HEK293T (cell line): Measurements from ENCODE around the gene DDC.

Experiments used
- ARNT ChIP-seq: fragments of 450-650 bp; IDR thresholded peaks from 2 replicates; pipeline ENCODE4 v1.6.1; 2017; ENCODE audit warnings: mild to moderate bottlenecking
- BHLHE40 ChIP-seq: fragments of 450-650 bp; IDR thresholded peaks from 2 replicates; pipeline ENCODE4 v1.6.1; 2016; ENCODE audit warnings: mild to moderate bottlenecking, moderate library complexity, borderline replicate concordance
- FOXA1 ChIP-seq: fragments of 450-650 bp; IDR thresholded peaks from 2 replicates; pipeline ENCODE4 v1.6.1; 2016; ENCODE audit warnings: mild to moderate bottlenecking
- FOXK2 ChIP-seq: fragments of 450-650 bp; IDR thresholded peaks from 2 replicates; pipeline ENCODE4 v1.6.1; 2016; ENCODE audit warnings: mild to moderate bottlenecking
- FOXM1 ChIP-seq: fragments of 450-650 bp; IDR thresholded peaks from 2 replicates; pipeline ENCODE4 v1.6.1; 2017; ENCODE audit warnings: mild to moderate bottlenecking, borderline replicate concordance
- L3MBTL2 ChIP-seq: fragments of 450-650 bp; conservative IDR thresholded peaks from 2 replicates; pipeline ENCODE4 v1.6.1; 2016; ENCODE audit warnings: mild to moderate bottlenecking
- NFRKB ChIP-seq: fragments of 450-650 bp; IDR thresholded peaks from 2 replicates; pipeline ENCODE4 v1.6.1; 2016; ENCODE audit warnings: mild to moderate bottlenecking, moderate library complexity
- PKNOX1 ChIP-seq: fragments of 450-650 bp; IDR thresholded peaks from 2 replicates; pipeline ENCODE4 v1.6.1; 2016
- SP1 ChIP-seq: fragments of 450-650 bp; IDR thresholded peaks from 2 replicates; pipeline ENCODE4 v1.6.1; 2017
- SUZ12 ChIP-seq: fragments of 450-650 bp; IDR thresholded peaks from 2 replicates; pipeline ENCODE4 v1.6.1; 2016; ENCODE audit warnings: mild to moderate bottlenecking
- TARDBP ChIP-seq: fragments of 450-650 bp; IDR thresholded peaks from 2 replicates; pipeline ENCODE4 v1.6.1; 2016
- ZNF384 ChIP-seq: fragments of 450-650 bp; IDR thresholded peaks from 2 replicates; pipeline ENCODE4 v1.6.1; 2016

GRCh38 chr7:50505553-50506210 is 59.5 kb downstream of the DDC start:
- TF ChIP-seq L3MBTL2 = no peak
- TF ChIP-seq TARDBP = no peak
- TF ChIP-seq FOXK2 = no peak
- no peak for TF ChIP-seq PKNOX1
- no peak for TF ChIP-seq BHLHE40
- no peak for TF ChIP-seq ARNT
- no peak for TF ChIP-seq SUZ12
- no peak for TF ChIP-seq SP1
- no peak for TF ChIP-seq FOXM1
- no peak for TF ChIP-seq FOXA1
- TF ChIP-seq ZNF384 = no peak
- no peak for TF ChIP-seq NFRKB
